WTC11 (cell line): ENCODE data around the gene S100PBP. TPM values are rescaled to one million over a fixed set of nuclear protein-coding genes. Genes with fewer than 3 reads are reported as not detected.

ENCODE experiments used
- ATAC-seq: fragments of 200-7000 bp; cut with Tn5 transposase; 2 replicates; pipeline ENCODE4 v1.10.0; 2021; ENCODE audit warnings: mild to moderate bottlenecking, moderate library complexity
- CTCF ChIA-PET: fragments of 300-600 bp; sonication (Branson Sonifier 250); formaldehyde crosslinking; loops from one replicate; lab custom pipeline; 2021; ENCODE audit warnings: antibody characterized with exemption; lab: Charles Lee
- POLR2A ChIA-PET: fragments of 350-600 bp; sonication (Branson Sonifier 250); formaldehyde crosslinking; loops from one replicate; lab custom pipeline; 2021; ENCODE audit warnings: antibody characterized with exemption; lab: Charles Lee
- DNase-seq: peaks from one replicate; pipeline ENCODE4 v3.0.0; 2021; ENCODE audit warnings: low spot score
- H3K27ac Mint-ChIP-seq: 2 replicates; pipeline ENCODE4 v1.8.0; 2021; ENCODE audit warnings: mixed read lengths
- H3K27me3 Mint-ChIP-seq: 2 replicates; pipeline ENCODE4 v1.8.0; 2021; ENCODE audit warnings: low read depth, mild to moderate bottlenecking, moderate library complexity, mixed read lengths
- H3K36me3 Mint-ChIP-seq: 2 replicates; pipeline ENCODE4 v1.8.0; 2021; ENCODE audit warnings: mixed read lengths
- H3K4me1 Mint-ChIP-seq: 2 replicates; pipeline ENCODE4 v1.8.0; 2022; ENCODE audit warnings: mixed read lengths
- H3K4me3 Mint-ChIP-seq: 2 replicates; pipeline ENCODE4 v1.8.0; 2021; ENCODE audit warnings: mild to moderate bottlenecking, moderate library complexity, mixed read lengths
- H3K9me3 Mint-ChIP-seq: 2 replicates; pipeline ENCODE4 v1.8.0; 2021; ENCODE audit warnings: mixed read lengths
- EMX1 ChIP-seq: fragments of 250-450 bp; sonication (Bioruptor Pico); IDR thresholded peaks from 2 replicates; pipeline ENCODE4 v1.8.0; 2021; ENCODE audit warnings: mild to moderate bottlenecking
- ESRRA ChIP-seq: sonication (generic); formaldehyde crosslinking; IDR thresholded peaks from 2 replicates; pipeline ENCODE4 v1.8.1; 2022; ENCODE audit warnings: mild to moderate bottlenecking, missing genetic modification reagents, borderline replicate concordance
- FOXP1 ChIP-seq: sonication (generic); formaldehyde crosslinking; IDR thresholded peaks from 2 replicates; pipeline ENCODE4 v1.8.0; 2022; ENCODE audit warnings: missing genetic modification reagents, mild to moderate bottlenecking, moderate library complexity, borderline replicate concordance
- NFATC4 ChIP-seq: fragments of 250-450 bp; sonication (Bioruptor Pico); IDR thresholded peaks from 2 replicates; pipeline ENCODE4 v1.9.0; 2021; ENCODE audit warnings: mild to moderate bottlenecking
- NR3C1 ChIP-seq: sonication (generic); formaldehyde crosslinking; conservative IDR thresholded peaks from 2 replicates; pipeline ENCODE4 v1.8.1; 2023; ENCODE audit warnings: low read depth, mild to moderate bottlenecking, missing genetic modification reagents
- OVOL2 ChIP-seq: fragments of 250-450 bp; sonication (Bioruptor Pico); IDR thresholded peaks from 2 replicates; pipeline ENCODE4 v1.9.0; 2021; ENCODE audit warnings: mild to moderate bottlenecking, borderline replicate concordance
- SMAD4 ChIP-seq: sonication (generic); formaldehyde crosslinking; IDR thresholded peaks from 2 replicates; pipeline ENCODE4 v1.8.0; 2022; ENCODE audit warnings: mild to moderate bottlenecking, missing genetic modification reagents
- ZBTB21 ChIP-seq: sonication (generic); formaldehyde crosslinking; IDR thresholded peaks from 2 replicates; pipeline ENCODE4 v1.8.1; 2023; ENCODE audit warnings: mild to moderate bottlenecking, missing genetic modification reagents, borderline replicate concordance
- ZNF416 ChIP-seq: fragments of 250-450 bp; sonication (Bioruptor Pico); IDR thresholded peaks from 2 replicates; pipeline ENCODE4 v1.9.0; 2021; ENCODE audit warnings: mild to moderate bottlenecking, inconsistent platforms
- ZNF423 ChIP-seq: fragments of 250-450 bp; sonication (Bioruptor Pico); IDR thresholded peaks from 2 replicates; pipeline ENCODE4 v2.1.2; 2022; ENCODE audit warnings: mild to moderate bottlenecking, moderate library complexity
- ZNF671 ChIP-seq: fragments of 250-450 bp; sonication (Bioruptor Pico); IDR thresholded peaks from 2 replicates; pipeline ENCODE4 v1.8.0; 2021; ENCODE audit warnings: mild to moderate bottlenecking
- total RNA-seq: library from RNA; stranded (reverse); gene quantifications from 3 replicates; pipeline ENCODE4 v1.2.3, GENCODE V29; 2021
- TF ChIP-seq, protein P1 (sequence below): sonication (generic); formaldehyde crosslinking; IDR thresholded peaks from 2 replicates; pipeline ENCODE4 v1.8.1; 2023; ENCODE audit warnings: mild to moderate bottlenecking, moderate library complexity, missing genetic modification reagents
- TF ChIP-seq, protein P2 (sequence below): fragments of 250-450 bp; sonication (Bioruptor Pico); IDR thresholded peaks from 2 replicates; pipeline ENCODE4 v2.1.2; 2022; ENCODE audit warnings: mild to moderate bottlenecking, moderate library complexity
- TF ChIP-seq, protein P3 (sequence below): fragments of 200-600 bp; IDR thresholded peaks from 2 replicates; pipeline ENCODE4 v1.8.0; 2022; ENCODE audit warnings: antibody characterized with exemption
- TF ChIP-seq, protein P4 (sequence below): sonication (generic); formaldehyde crosslinking; IDR thresholded peaks from 2 replicates; pipeline ENCODE4 v1.8.1; 2022; ENCODE audit warnings: mild to moderate bottlenecking, moderate library complexity, missing genetic modification reagents
- TF ChIP-seq, protein P5 (sequence below): sonication (generic); formaldehyde crosslinking; IDR thresholded peaks from 2 replicates; pipeline ENCODE4 v1.8.0; 2023; ENCODE audit warnings: mild to moderate bottlenecking, missing genetic modification reagents
- TF ChIP-seq, protein P6 (sequence below): sonication (generic); formaldehyde crosslinking; IDR thresholded peaks from 2 replicates; pipeline ENCODE4 v1.8.1; 2022; ENCODE audit warnings: missing genetic modification reagents, borderline replicate concordance
- TF ChIP-seq, protein P7 (sequence below): sonication (generic); formaldehyde crosslinking; IDR thresholded peaks from 2 replicates; pipeline ENCODE4 v1.8.1; 2023; ENCODE audit warnings: mild to moderate bottlenecking, missing genetic modification reagents, moderate library complexity
- TF ChIP-seq, protein P8 (sequence below): sonication (generic); formaldehyde crosslinking; IDR thresholded peaks from 2 replicates; pipeline ENCODE4 v1.8.0; 2022; ENCODE audit warnings: mild to moderate bottlenecking, missing genetic modification reagents

The S100PBP gene
- total RNA-seq, 1 experiment from 2014 or later, result 62.9 TPM

DNA sequence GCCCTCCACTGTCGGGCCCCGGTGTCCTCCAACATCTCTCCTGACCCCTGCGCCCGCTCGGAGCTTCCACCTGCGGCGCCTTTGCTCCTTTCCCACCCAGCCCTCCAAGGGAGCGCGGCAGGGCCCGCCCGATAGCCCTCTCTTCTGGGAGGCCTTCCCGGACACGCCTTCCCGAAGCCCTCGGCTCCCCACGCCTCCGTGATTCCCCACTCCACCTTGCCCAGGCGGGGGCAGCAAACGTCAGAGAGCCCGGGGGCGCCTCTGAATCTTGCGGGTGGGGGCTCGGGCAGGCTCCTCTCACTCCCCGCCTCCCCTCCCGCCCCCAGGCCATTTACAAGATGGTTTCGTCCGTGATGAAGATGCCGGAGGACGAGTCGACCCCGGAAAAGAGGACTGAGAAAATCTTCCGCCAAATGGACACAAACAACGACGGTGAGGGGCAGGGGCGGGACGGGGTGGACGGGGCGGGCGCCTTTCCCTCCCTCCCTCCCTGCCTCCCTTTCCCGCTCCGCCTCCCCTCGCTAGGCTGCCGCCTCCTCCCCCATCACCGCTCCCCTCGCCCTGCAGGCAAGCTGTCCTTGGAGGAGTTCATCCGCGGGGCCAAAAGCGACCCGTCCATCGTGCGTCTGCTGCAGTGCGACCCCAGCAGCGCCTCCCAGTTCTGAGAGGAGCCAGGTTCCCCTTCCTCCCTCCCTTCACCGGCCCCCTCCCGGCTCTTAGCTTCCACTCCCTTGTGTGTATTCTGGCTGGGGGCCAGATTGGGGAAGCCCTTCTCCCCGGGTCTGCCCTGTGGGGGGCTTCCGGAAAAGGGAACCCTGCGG, 76.0 kb downstream of the S100PBP start (continued):
- TF ChIP-seq, protein P1, sequence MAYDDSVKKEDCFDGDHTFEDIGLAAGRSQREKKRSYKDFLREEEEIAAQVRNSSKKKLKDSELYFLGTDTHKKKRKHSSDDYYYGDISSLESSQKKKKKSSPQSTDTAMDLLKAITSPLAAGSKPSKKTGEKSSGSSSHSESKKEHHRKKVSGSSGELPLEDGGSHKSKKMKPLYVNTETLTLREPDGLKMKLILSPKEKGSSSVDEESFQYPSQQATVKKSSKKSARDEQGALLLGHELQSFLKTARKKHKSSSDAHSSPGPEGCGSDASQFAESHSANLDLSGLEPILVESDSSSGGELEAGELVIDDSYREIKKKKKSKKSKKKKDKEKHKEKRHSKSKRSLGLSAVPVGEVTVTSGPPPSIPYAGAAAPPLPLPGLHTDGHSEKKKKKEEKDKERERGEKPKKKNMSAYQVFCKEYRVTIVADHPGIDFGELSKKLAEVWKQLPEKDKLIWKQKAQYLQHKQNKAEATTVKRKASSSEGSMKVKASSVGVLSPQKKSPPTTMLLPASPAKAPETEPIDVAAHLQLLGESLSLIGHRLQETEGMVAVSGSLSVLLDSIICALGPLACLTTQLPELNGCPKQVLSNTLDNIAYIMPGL (CRISPR knock-in tag), result no peak; the same call in none of the 2 replicates
- TF ChIP-seq, protein P2, sequence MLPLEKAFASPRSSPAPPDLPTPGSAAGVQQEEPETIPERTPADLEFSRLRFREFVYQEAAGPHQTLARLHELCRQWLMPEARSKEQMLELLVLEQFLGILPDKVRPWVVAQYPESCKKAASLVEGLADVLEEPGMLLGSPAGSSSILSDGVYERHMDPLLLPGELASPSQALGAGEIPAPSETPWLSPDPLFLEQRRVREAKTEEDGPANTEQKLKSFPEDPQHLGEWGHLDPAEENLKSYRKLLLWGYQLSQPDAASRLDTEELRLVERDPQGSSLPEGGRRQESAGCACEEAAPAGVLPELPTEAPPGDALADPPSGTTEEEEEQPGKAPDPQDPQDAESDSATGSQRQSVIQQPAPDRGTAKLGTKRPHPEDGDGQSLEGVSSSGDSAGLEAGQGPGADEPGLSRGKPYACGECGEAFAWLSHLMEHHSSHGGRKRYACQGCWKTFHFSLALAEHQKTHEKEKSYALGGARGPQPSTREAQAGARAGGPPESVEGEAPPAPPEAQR (CRISPR knock-in tag), result no peak
- no peak for TF ChIP-seq ZNF423
- TF ChIP-seq SMAD4, result no peak
- TF ChIP-seq, protein P3, sequence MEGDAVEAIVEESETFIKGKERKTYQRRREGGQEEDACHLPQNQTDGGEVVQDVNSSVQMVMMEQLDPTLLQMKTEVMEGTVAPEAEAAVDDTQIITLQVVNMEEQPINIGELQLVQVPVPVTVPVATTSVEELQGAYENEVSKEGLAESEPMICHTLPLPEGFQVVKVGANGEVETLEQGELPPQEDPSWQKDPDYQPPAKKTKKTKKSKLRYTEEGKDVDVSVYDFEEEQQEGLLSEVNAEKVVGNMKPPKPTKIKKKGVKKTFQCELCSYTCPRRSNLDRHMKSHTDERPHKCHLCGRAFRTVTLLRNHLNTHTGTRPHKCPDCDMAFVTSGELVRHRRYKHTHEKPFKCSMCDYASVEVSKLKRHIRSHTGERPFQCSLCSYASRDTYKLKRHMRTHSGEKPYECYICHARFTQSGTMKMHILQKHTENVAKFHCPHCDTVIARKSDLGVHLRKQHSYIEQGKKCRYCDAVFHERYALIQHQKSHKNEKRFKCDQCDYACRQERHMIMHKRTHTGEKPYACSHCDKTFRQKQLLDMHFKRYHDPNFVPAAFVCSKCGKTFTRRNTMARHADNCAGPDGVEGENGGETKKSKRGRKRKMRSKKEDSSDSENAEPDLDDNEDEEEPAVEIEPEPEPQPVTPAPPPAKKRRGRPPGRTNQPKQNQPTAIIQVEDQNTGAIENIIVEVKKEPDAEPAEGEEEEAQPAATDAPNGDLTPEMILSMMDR, result no peak; the same call in 1 of the 2 replicates
- no peak for TF ChIP-seq NR3C1
- no peak for TF ChIP-seq ZNF671 (CRISPR knock-in tag)
- TF ChIP-seq, protein P4, sequence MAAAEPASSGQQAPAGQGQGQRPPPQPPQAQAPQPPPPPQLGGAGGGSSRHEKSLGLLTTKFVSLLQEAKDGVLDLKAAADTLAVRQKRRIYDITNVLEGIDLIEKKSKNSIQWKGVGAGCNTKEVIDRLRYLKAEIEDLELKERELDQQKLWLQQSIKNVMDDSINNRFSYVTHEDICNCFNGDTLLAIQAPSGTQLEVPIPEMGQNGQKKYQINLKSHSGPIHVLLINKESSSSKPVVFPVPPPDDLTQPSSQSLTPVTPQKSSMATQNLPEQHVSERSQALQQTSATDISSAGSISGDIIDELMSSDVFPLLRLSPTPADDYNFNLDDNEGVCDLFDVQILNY (CRISPR knock-in tag), result 0 out of 2 replicates have a peak, but pooled peaks have one; percentile 13
- TF ChIP-seq ZNF416, result no peak
- TF ChIP-seq, protein P5, sequence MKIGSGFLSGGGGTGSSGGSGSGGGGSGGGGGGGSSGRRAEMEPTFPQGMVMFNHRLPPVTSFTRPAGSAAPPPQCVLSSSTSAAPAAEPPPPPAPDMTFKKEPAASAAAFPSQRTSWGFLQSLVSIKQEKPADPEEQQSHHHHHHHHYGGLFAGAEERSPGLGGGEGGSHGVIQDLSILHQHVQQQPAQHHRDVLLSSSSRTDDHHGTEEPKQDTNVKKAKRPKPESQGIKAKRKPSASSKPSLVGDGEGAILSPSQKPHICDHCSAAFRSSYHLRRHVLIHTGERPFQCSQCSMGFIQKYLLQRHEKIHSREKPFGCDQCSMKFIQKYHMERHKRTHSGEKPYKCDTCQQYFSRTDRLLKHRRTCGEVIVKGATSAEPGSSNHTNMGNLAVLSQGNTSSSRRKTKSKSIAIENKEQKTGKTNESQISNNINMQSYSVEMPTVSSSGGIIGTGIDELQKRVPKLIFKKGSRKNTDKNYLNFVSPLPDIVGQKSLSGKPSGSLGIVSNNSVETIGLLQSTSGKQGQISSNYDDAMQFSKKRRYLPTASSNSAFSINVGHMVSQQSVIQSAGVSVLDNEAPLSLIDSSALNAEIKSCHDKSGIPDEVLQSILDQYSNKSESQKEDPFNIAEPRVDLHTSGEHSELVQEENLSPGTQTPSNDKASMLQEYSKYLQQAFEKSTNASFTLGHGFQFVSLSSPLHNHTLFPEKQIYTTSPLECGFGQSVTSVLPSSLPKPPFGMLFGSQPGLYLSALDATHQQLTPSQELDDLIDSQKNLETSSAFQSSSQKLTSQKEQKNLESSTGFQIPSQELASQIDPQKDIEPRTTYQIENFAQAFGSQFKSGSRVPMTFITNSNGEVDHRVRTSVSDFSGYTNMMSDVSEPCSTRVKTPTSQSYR (CRISPR knock-in tag), result 0 out of 2 replicates have a peak, but pooled peaks have one; percentile 5
- TF ChIP-seq, all 79 proteins: peak for 4

DNA sequence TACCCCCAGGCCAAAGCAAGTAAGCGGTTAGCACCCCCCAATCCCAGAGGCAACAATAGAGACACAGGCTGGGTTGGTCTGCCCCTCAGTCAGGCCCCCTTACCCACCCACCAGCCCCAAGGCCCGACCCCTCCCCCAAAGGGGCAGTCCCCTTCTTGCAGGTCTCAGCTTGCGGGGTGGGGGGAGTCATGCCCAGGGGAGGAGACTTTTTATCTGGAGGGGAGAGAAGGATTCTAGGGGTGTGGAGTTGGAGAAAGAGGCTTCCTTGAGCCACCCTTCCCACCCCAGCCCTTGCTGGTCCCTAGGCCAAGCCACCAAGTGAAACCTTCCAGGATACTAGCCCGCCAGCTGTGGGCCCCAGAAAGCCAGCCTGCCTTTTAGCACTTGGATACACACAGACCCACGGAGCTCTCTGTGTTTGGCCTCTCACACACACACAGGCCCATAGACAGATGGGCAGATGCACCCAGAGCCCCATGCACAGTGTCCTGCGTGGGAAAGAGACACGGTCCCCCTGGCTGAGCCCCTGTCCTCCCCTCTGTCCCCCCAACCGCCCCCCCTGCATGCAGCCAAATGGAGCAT, 76.7 kb downstream of the S100PBP start:
- H3K27ac Mint-ChIP-seq, result no peak overlapping the region
- ChIA-PET POLR2A (interaction anchor here (0.9 kb wide), 2 partner anchors 13 to 189 kb away, joined by 3 to 4 read pairs; no protein-coding TSS in a partner anchor), CTCF (interaction anchor here (0.6 to 7.4 kb wide), 20 partner anchors 7 to 477 kb away, joined by 3 to 80 read pairs (median 6); partner anchors contain the start of genes AZIN2, FNDC5 and RNF19B)
- peaks cover 11% of the 10 kb centered on the region for H3K4me1 Mint-ChIP-seq
- peaks cover 55% of the 10 kb centered on the region for H3K27me3 Mint-ChIP-seq
- DNase-seq (peak; percentile 54), ATAC-seq (peak; percentile 13)
- H3K9me3 Mint-ChIP-seq, result peaks cover 7% of the 10 kb centered on the region
- H3K36me3 Mint-ChIP-seq, result no peaks in the 10 kb centered on the region
- H3K4me3 Mint-ChIP-seq, result peak overlapping the region; percentile 79
- no peak for TF ChIP-seq ZBTB21 (CRISPR knock-in tag)
- TF ChIP-seq, protein P6, sequence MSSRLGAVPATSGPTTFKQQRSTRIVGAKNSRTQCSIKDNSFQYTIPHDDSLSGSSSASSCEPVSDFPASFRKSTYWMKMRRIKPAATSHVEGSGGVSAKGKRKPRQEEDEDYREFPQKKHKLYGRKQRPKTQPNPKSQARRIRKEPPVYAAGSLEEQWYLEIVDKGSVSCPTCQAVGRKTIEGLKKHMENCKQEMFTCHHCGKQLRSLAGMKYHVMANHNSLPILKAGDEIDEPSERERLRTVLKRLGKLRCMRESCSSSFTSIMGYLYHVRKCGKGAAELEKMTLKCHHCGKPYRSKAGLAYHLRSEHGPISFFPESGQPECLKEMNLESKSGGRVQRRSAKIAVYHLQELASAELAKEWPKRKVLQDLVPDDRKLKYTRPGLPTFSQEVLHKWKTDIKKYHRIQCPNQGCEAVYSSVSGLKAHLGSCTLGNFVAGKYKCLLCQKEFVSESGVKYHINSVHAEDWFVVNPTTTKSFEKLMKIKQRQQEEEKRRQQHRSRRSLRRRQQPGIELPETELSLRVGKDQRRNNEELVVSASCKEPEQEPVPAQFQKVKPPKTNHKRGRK (CRISPR knock-in tag), result no peak
- no peak for TF ChIP-seq OVOL2 (CRISPR knock-in tag)
- TF ChIP-seq NFATC4, result no peak
- no peak for TF ChIP-seq FOXP1 (CRISPR knock-in tag)
- TF ChIP-seq, protein P2 (CRISPR knock-in tag), result no peak
- TF ChIP-seq, protein P7, sequence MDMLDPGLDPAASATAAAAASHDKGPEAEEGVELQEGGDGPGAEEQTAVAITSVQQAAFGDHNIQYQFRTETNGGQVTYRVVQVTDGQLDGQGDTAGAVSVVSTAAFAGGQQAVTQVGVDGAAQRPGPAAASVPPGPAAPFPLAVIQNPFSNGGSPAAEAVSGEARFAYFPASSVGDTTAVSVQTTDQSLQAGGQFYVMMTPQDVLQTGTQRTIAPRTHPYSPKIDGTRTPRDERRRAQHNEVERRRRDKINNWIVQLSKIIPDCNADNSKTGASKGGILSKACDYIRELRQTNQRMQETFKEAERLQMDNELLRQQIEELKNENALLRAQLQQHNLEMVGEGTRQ (CRISPR knock-in tag), result no peak
- TF ChIP-seq, protein P8, sequence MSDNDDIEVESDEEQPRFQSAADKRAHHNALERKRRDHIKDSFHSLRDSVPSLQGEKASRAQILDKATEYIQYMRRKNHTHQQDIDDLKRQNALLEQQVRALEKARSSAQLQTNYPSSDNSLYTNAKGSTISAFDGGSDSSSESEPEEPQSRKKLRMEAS (CRISPR knock-in tag), result peak; percentile 24; the same call in 1 of the 2 replicates
- TF ChIP-seq, protein P4 (CRISPR knock-in tag), result no peak
- TF ChIP-seq ESRRA, result no peak
- no peak for TF ChIP-seq EMX1
